Chondrocyte (in vitro differentiated cells): ENCODE results near the gene YWHAH. TPM values are rescaled to one million over a fixed set of nuclear protein-coding genes. Genes with fewer than 3 reads are reported as not detected.

Source experiments
- DNase-seq: peaks from one replicate; pipeline ENCODE4 v3.0.0; 2021; ENCODE audit warnings: mixed read lengths, low spot score
- H3K27ac Mint-ChIP-seq: one replicate; pipeline ENCODE4 v1.8.0; 2021; ENCODE audit warnings: mild to moderate bottlenecking, moderate library complexity, mixed read lengths; ENCODE audit not compliant: unreplicated experiment
- H3K27me3 Mint-ChIP-seq: 2 replicates; pipeline ENCODE4 v1.8.0; 2021; ENCODE audit warnings: low read depth, mixed read lengths
- H3K36me3 Mint-ChIP-seq: 2 replicates; pipeline ENCODE4 v1.8.0; 2021; ENCODE audit warnings: low read depth, mixed read lengths
- H3K4me1 Mint-ChIP-seq: 2 replicates; pipeline ENCODE4 v1.8.0; 2021; ENCODE audit warnings: low read depth, mild to moderate bottlenecking, mixed read lengths
- H3K4me3 Mint-ChIP-seq: one replicate; pipeline ENCODE4 v1.8.0; 2021; ENCODE audit warnings: mild to moderate bottlenecking, moderate library complexity, mixed read lengths; ENCODE audit not compliant: unreplicated experiment
- H3K9me3 Mint-ChIP-seq: 2 replicates; pipeline ENCODE4 v1.8.0; 2021; ENCODE audit warnings: low read depth, mixed read lengths
- total RNA-seq: library from RNA; stranded (reverse); gene quantifications from 3 replicates; pipeline ENCODE4 v1.2.1, GENCODE V29; 2021
- TF ChIP-seq, protein P1 (sequence below): fragments of 200-600 bp; sonication (generic); IDR thresholded peaks from 2 replicates; pipeline ENCODE4 v1.5.0; 2021; ENCODE audit warnings: antibody characterized with exemption, mild to moderate bottlenecking, moderate library complexity

Gene YWHAH
- total RNA-seq, 1 donor from 2014 or later: 223 TPM

DNA sequence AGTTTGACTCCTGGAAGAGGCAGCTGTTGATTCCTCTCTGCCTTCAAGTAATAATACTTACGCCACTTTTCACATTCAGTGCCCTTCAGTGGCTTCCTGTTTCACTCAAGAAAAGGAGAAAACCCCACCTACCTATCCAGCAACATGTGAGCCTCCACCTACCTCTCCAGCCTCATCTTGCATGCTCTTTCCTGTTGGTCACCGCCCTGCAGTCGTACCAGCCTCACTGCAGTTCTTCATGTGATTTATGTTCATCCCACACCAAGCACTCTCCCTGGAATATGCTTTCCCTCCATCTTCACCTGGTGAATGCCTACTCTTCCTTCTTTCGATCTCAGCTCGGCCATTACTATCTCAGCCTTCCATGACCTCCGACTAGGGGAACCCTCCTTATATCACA is 21.8 kb upstream of the YWHAH start:
- Mint-ChIP-seq H3K4me1 (no peaks in the 10 kb centered on the region), H3K9me3 (peaks cover 2% of the 10 kb centered on the region), H3K36me3 (no peaks in the 10 kb centered on the region), H3K4me3 (no peak overlapping the region), H3K27ac (no peak overlapping the region), H3K27me3 (no peaks in the 10 kb centered on the region)
- TF ChIP-seq, protein P1, sequence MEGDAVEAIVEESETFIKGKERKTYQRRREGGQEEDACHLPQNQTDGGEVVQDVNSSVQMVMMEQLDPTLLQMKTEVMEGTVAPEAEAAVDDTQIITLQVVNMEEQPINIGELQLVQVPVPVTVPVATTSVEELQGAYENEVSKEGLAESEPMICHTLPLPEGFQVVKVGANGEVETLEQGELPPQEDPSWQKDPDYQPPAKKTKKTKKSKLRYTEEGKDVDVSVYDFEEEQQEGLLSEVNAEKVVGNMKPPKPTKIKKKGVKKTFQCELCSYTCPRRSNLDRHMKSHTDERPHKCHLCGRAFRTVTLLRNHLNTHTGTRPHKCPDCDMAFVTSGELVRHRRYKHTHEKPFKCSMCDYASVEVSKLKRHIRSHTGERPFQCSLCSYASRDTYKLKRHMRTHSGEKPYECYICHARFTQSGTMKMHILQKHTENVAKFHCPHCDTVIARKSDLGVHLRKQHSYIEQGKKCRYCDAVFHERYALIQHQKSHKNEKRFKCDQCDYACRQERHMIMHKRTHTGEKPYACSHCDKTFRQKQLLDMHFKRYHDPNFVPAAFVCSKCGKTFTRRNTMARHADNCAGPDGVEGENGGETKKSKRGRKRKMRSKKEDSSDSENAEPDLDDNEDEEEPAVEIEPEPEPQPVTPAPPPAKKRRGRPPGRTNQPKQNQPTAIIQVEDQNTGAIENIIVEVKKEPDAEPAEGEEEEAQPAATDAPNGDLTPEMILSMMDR: no peak
- no peak for DNase-seq

- H3K27ac Mint-ChIP-seq: no peak overlapping the region
- H3K9me3 Mint-ChIP-seq: peaks cover 2% of the 10 kb centered on the region
- H3K4me3 Mint-ChIP-seq: no peak overlapping the region
- H3K36me3 Mint-ChIP-seq: no peaks in the 10 kb centered on the region
- TF ChIP-seq, protein P1: no peak
- DNase-seq: no peak
- H3K27me3 Mint-ChIP-seq: peaks cover 3% of the 10 kb centered on the region
- no peaks in the 10 kb centered on the region for H3K4me1 Mint-ChIP-seq
These were observed 21.2 kb upstream of the YWHAH start for GRCh38 chr22:31923136-31923535.

DNA sequence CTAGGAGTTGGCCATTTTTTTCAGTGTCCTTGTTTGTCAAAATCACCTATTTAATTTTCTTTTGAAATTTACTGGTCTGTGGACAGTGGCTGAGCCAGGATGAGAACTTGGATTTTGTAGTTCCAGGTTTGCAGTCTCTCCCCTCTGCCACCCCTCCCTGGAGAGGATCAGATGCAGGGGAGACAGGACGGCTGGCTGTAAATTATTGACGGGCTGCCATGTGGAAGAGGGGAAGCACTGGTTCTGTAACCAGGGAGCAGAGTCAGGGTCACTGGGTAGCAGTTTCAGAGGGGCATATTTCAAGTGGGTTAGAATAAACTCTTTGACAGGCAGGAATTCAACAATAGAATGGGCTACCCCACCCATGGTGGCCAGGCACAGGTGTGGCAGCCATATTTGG is 20.6 kb upstream of the YWHAH start:
- Mint-ChIP-seq H3K4me3 (no peak overlapping the region), H3K27me3 (peaks cover 3% of the 10 kb centered on the region), H3K27ac (no peak overlapping the region), H3K4me1 (no peaks in the 10 kb centered on the region), H3K9me3 (peaks cover 2% of the 10 kb centered on the region), H3K36me3 (no peaks in the 10 kb centered on the region)
- TF ChIP-seq, protein P1: no peak
- DNase-seq: no peak

GRCh38 chr22:31925056-31925455 is 19.3 kb upstream of the YWHAH start:
- Mint-ChIP-seq H3K27me3 (peaks cover 5% of the 10 kb centered on the region), H3K9me3 (peaks cover 2% of the 10 kb centered on the region), H3K36me3 (no peaks in the 10 kb centered on the region), H3K4me1 (no peaks in the 10 kb centered on the region), H3K27ac (no peak overlapping the region), H3K4me3 (no peak overlapping the region)
- TF ChIP-seq, protein P1: no peak
- no peak for DNase-seq

DNA sequence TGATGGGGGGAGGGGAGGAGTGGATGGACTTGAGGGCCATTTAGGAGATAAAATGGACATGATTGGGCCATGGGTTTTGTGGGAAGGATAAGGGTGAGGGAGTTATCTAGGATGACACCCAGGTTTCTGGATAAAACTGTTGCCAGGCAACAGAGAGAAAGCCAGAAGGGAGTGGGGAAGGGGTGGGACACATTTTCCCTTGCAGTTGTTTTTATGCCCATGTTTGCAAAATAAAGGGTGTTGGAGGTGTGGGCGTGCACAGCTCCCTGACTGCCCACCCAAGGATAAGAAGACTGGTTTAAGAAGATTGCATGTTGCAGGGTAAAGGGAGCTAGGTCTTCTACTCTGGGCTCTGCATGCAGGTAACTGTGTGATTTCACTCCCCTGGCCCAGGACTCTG is 18.3 kb upstream of the YWHAH start:
- H3K4me1 Mint-ChIP-seq: no peaks in the 10 kb centered on the region
- no peaks in the 10 kb centered on the region for H3K36me3 Mint-ChIP-seq
- TF ChIP-seq, protein P1: no peak

More for the DNA sequence above, 18.3 kb upstream of the YWHAH start:
- Mint-ChIP-seq H3K27me3 (peaks cover 5% of the 10 kb centered on the region), H3K9me3 (peaks cover 2% of the 10 kb centered on the region), H3K4me3 (no peak overlapping the region), H3K27ac (no peak overlapping the region)
- no peak for DNase-seq
